PC-3 (cell line): ENCODE measurements around the gene HDHD3.

Experiments used
- CTCF ChIP-seq: fragments of 300-600 bp; sonication (generic); conservative IDR thresholded peaks from 2 replicates; pipeline ENCODE4 v1.5.1; 2017; ENCODE audit warnings: antibody characterized with exemption, low read depth, mild to moderate bottlenecking, low read length
- EZH2 ChIP-seq: fragments of 300-600 bp; sonication (generic); IDR thresholded peaks from one replicate; pipeline ENCODE4 v1.6.1; 2017; ENCODE audit warnings: antibody characterized with exemption, mild to moderate bottlenecking, low read length; ENCODE audit not compliant: unreplicated experiment

- TF ChIP-seq EZH2 (no peak), CTCF (no peak)
These were observed 20.0 kb downstream of the HDHD3 start for GRCh38 chr9:113356686-113357292.
